Measurements from ENCODE around the gene CERK. TPM values are rescaled to one million over a fixed set of nuclear protein-coding genes. Genes with fewer than 3 reads are reported as not detected.

The CERK gene
- total RNA-seq, 1 donor from 2014 or later, result 35.1 TPM

DNA sequence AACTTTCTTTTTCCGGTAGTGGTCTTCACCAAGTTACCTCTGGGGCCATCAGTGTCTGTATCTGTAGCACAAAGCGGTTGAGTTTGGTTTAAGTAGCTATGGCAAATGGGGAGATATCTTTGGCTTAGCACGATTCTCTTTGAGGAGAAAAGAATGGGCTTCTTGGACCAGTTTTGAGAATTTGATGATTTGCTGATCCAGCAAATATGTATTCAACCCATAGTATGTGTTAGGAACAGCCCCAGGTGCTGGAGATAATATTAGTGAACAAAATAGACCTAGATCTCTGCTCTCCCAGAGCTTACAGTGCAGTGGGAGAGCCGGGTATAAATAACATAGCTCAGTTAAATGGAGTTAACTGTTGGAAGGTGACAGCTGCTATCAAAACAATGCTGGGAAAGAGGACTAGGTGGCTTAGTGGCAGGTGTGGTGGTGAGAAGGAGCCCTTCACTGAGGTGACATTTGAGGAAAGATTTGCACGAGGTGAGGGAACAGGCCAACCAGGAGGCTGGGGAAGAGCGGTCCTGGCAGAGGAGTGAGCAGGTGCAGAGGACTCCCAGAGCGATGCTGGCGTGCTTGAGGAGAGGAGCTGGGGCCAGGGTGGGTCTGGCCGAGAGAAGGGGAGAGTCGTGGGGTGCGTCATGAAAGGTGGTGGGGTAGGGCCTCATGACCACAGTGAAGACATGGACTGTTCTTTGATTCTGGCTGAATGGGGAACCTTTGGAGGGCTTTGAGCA lies 29.4 kb upstream of the CERK start:
- no peak for FAIRE-seq
- DNase-seq (ENCODE audit: low spot score in 2 of 2), result no peak

DNA sequence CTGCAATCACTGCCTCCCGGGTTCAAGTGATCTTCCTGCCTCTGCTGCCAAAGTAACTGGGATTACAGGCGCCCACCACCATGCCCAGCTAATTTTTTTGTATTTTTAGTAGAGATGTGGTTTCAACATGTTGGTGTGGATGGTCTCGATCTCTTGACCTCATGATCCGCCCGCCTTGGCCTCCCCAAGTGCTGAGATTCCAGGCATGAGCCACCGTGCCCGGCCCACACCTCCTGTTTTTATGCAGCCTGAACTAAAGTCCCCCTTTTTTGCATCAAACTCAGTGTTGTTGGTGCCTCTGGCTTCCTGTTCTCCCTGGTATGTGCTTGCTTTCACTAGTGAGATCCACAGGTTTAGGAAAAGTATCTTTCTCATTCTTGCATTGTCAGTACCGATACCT lies 28.6 kb upstream of the CERK start:
- no peak for DNase-seq (ENCODE audit: low spot score in 2 of 2)
- no peak for FAIRE-seq

DNA sequence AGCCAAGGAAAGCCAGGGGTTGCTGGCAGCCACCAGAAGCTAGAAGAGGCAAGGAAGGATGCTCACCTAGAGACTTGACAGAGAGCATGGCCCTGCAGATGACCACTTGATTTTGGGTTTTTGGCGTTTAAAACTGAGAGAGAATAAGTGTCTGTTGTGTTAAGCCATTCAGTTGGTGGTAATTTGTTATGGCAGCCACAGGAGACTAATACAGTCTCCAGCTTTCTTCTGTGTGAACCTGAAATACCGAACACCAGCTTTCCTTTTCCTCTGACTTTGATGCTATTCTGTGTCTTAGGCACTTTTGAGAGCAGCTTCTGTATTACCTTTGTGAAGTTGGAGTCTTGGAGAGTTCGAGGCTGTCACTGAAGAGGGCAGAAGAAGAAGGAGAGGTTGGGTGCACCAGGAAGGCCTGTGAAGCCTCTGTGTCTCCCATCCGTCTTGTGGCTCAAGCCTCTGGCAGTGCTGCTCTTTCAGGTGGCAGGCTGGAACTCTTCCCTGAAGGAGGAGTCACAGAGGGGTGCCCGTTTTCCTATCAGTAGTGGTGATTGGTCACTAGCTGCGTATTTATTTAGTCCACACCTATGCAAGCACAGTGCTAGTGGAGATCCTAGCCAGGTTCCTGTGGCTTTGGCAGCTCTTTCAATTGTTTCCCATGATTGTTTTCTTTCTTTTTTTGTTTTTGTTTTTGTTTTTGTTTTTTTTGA lies 26.9 kb upstream of the CERK start:
- DNase-seq (ENCODE audit: low spot score in 2 of 2), result no peak
- FAIRE-seq, result no peak

DNA sequence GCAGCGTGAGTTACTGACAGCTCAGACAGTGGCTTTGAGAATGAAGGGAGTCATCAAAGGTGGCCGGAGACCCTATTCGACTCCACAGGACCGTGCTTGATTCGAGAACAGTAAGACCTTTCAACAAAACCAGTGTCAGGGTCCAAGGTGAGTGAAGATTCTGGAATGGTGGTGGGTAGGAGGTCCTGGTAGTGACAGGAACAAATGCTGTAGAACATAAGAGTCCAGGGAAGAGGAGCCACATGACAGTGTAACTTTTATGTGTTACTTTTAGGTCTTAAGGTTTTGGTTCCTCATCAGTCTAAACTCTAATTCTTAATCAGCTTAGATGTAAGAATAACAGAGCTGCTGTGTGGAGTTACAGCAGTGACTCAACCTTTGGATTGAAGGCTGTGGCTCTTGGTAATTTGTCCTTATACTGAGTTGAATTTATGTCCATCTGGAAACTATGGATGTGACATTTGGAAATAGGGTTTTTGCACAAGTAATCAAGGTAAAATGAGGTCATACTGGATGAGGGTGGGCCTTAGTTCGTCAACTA lies 26.2 kb upstream of the CERK start:
- DNase-seq (ENCODE audit: low spot score in 2 of 2), result no peak
- no peak for FAIRE-seq

DNA sequence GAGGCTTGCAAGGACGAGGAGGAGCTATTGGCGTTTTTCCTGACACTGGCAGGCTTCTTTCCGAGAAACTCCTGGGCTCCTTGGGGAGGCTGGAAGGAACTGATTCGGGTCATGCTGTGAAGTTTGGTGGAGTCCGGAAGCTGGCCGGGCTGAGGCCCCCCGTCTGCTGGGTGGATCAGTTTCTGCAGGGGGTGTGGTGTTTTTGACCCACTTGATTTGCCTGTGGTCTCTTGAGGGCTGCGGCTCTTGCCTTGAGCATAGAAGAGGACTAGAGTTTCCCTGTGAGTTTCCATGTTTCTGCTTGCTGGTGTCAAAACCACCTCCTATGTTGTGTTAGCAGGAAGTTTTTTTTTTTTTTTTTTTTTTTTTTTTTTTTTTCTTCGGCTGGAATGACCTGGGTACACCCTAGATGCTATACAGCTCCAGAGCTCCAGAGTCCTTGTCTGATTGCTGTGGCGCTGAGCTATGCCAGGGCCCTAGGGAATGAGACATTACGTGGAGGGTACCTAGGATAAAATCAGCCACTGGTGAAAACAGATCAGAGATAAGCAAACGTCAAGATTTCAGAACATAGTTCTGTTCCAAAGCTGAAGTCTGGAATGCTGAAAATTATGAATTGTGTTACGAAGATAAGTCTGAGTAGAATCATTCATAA lies 25.1 kb upstream of the CERK start:
- DNase-seq (ENCODE audit: low spot score in 2 of 2), result no peak
- no peak for FAIRE-seq

GRCh38 chr22:46762238-46763050 lies 24.4 kb upstream of the CERK start, which contains the start of gene TBC1D22A:
TSS of gene TBC1D22A (plus strand) at chr22:46762650. CDS start at chr22:46762787, 137 bp downstream.
- DNase-seq (ENCODE audit: low spot score in 2 of 2), result peak; percentile 92 to 98
- no peak for FAIRE-seq

DNA sequence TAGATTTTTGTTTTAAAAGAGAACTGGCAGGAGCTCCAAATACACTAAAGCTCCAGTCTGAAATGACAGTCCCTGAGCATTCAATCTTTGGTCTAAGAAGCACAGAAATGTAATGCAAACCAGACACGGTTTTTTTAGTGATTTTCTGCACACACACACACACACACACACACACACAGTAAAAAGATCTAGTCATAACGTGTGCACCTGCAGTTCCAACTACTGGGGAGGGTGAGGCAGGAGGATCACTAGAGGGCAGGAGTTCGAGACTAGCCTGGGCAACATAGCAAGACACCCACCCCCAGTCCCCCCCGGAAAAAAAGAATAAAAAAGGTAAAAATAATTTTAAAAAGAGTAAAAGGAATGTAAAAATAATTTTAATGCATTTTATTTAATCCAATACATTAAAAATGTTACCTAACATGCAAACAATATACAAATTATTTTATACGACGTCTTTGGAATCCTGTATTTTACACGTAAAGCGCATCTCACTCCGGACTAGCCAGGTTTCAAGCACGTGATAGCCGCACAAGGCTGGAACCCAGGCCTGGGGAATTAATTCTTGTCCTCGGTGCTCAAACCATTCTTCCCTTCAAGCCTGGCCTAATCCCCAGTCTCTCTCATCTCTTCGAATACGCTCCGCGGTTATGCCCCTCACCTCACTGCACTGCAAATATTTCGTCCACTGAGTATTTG lies 23.6 kb upstream of the CERK start:
- DNase-seq (ENCODE audit: low spot score in 2 of 2), result no peak
- no peak for FAIRE-seq

DNA sequence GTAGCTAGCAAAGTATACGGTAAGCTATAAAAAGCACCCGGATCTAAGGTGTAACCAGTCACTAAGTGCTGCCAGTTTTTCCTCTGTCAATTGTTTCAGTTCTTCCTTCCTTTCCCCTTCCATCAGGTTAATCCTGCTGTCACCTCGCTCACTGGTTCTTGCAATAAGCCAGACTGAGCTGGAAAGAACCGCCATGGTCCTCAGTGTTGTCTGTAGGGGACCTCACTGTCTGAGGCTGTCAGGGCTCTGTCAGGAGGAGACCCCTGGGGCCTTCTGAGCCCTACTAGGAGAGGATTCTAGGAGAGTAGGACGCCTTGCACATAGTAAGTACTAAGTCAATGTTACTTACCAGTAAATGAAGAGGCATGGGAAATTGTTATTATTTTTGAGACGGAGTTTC lies 23.0 kb upstream of the CERK start:
- no peak for DNase-seq (ENCODE audit: low spot score in 2 of 2)
- no peak for FAIRE-seq

DNA sequence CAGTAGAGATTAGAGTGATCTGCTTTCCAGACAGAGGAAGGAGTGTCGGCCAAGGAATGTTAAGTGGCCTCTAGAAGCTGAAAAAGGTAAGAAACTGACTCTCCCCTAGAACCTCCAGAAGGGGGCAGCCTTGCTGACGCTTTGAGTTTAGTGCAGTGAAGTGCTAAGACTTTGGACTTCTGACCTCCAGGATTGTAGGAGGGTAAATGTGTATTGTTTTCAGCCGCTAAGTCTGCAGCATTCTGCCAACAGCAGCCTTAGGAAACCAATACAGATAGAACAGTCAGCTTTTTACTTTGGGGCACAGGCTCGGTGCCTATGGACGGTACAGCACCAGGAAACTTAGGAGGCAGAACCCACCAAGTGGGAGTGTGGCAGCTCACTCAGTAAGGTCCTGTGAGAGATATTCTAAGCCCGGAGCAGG lies 20.8 kb upstream of the CERK start:
- DNase-seq (ENCODE audit: low spot score in 2 of 2), result peak in 1 of 2 donors; percentile 55
- no peak for FAIRE-seq

- FAIRE-seq, result no peak
- no peak for DNase-seq (ENCODE audit: low spot score in 2 of 2)
Observed at GRCh38 chr22:46758121-46758520, 20.1 kb upstream of the CERK start.

GRCh38 chr22:46757104-46757503 lies 19.1 kb upstream of the CERK start:
- no peak for FAIRE-seq
- no peak for DNase-seq (ENCODE audit: low spot score in 2 of 2)

GRCh38 chr22:46756097-46756496 lies 18.0 kb upstream of the CERK start:
- no peak for DNase-seq (ENCODE audit: low spot score in 2 of 2)
- FAIRE-seq, result no peak

- DNase-seq (ENCODE audit: low spot score in 2 of 2) (no peak), FAIRE-seq (no peak)
Observed at GRCh38 chr22:46755525-46755924, 17.5 kb upstream of the CERK start.

DNA sequence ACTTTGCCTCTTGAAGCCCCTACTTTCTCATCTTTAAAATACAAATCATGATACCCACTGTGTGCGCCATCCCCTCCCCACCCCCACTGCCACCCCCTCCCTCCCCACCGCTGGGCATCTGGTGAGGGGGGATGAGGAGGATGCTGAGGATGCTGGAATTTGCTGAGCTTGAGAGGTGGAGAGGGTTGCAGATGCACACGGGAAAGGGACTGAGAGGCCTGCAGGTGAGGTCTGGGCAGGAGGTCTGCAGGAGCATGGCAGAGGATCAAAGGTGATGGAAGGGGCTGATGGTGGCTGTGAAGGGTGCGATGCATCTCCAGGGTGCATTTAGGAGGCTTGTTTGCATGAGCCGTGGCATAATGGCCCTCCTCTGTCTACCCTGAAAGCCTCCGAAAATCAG lies 16.8 kb upstream of the CERK start:
- FAIRE-seq (no peak), DNase-seq (ENCODE audit: low spot score in 2 of 2) (no peak)

DNA sequence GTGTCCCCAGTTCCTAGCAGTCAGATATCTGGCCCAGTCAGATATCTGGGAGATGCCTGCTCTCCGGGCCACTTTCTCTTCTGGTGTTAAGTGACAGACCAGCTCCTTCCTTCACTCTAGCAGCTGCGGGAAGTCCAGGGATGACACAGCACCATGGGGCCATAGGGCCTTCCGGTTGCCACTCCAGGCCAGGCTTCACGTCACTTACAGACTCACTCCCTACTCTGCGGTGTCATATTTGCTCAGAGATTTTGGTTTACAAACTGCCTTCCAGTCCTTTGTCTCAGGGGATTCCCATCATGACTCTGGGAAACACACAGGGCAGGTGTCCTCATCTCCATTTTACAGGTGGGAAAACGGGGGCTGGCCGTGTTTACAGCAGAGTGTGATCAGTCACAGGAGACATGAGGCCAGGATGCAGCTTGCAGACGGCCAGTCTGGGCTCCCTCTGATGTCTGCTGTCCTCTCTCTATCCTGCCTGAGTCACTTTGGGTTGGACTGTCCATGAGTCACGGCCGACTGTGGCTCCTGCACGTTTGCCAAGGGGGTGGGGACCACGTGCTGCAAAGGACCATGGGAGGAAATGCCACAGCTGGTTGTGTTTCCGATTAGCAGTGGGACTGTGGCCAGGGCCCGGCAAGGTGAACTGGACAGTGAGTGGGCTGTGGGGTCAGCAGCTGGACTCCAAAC lies 16.2 kb upstream of the CERK start:
- DNase-seq (ENCODE audit: low spot score in 2 of 2) (peak in 1 of 2 donors; percentile 65), FAIRE-seq (no peak)

- FAIRE-seq, result no peak
- no peak for DNase-seq (ENCODE audit: low spot score in 2 of 2)
Observed at GRCh38 chr22:46753761-46754109, 15.7 kb upstream of the CERK start.

GRCh38 chr22:46753360-46753759 lies 15.3 kb upstream of the CERK start:
- FAIRE-seq, result no peak

GRCh38 chr22:46752988-46753310 lies 14.9 kb upstream of the CERK start:
- FAIRE-seq (no peak), DNase-seq (ENCODE audit: low spot score in 2 of 2) (no peak)

More at GRCh38 chr22:46753360-46753759, 15.3 kb upstream of the CERK start:
- DNase-seq (ENCODE audit: low spot score in 2 of 2), result no peak

- FAIRE-seq, result no peak
- DNase-seq (ENCODE audit: low spot score in 2 of 2), result no peak
Observed at GRCh38 chr22:46752286-46752987, 14.4 kb upstream of the CERK start.

Data from frontal cortex (tissue), 4 donors.